SU-DHL-6 (cell line): ENCODE measurements around the gene PLA2G2C.

ENCODE experiments used
- CTCF ChIP-seq: fragments of 200-600 bp; sonication (generic); IDR thresholded peaks from one replicate; pipeline ENCODE4 v1.5.1; 2017; ENCODE audit warnings: antibody characterized with exemption, mild to moderate bottlenecking, low read length, moderate library complexity; ENCODE audit not compliant: insufficient read depth, poor library complexity, severe bottlenecking
- EZH2phosphoT487 ChIP-seq: fragments of 200-600 bp; sonication (generic), shearing (Covaris generic); conservative IDR thresholded peaks from 2 replicates; pipeline ENCODE4 v1.6.1; 2018; ENCODE audit warnings: mild to moderate bottlenecking, antibody characterized with exemption, low read length, moderate library complexity, mixed read lengths

- TF ChIP-seq CTCF: no peak
- no peak for TF ChIP-seq EZH2phosphoT487
These were observed 47.5 kb upstream of the PLA2G2C start for GRCh38 chr1:20233866-20234265.
